ENCODE data around the gene ENDOU.

ENDOU gene

DNA sequence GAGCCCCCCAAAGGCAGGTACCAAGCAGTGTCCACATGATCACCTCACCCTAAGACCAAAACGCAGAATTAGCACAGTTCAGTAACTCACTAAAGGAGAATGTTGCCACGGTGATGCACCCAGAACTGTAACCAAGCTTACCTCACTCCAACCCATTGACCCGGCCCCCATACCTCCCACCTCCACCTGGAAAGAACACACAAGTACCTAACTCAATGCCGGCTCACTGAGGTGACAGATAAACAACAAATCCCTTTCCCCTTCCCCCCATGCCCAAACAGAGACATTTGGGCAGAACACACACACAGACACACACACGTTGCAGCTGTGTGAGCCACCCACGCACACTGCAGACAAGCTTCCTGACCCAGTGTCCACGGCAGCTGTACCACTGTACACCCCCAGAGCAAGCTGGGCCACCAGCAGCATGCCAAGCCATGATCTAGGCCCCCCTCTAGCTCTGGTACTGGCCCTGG is 32.1 kb upstream of the ENDOU start:
- no peak for DNase-seq

DNA sequence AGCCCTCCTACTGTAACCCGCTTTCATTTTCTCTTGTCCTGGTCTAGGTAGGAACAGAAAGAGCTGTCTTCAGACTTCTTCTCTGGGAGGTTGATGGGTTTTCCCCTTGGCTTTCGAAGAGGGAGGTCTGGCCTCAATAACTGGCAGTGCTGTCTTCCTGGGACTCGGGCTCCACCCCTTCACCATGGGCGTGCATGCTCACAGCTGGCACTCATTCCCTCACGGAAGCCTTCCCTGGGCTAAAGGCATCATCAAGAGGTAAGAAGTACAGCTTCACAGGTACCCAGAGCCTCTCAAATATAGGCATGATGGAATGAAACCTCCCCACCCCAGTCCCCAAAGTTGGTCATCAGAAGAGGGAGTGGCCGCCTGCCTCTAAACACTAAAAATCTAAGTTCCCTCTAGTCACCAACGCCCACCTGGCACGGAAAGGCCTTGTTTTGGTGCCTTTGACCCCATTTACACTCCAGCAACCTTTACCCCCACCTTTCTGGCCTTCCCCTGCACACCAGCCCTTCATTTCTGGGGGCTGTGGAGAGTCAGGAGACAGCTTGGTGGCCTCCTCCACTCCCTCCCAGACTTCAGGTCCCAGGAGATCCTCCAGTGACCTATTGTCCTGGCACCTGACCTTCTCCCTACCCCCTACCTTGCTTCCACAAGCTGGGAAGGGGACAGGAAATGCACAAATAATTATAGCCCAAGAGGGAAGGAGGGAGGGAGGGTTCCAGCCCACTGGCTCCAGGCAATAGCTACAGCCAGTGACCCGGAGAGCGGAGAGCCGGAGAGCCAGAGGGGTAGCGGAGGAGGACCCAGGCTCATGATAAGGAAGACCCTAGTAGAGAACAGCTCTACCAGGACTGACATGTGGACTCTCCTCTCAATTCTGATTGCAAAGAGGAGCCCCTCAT is 30.6 kb upstream of the ENDOU start:
- DNase-seq, result no peak

DNA sequence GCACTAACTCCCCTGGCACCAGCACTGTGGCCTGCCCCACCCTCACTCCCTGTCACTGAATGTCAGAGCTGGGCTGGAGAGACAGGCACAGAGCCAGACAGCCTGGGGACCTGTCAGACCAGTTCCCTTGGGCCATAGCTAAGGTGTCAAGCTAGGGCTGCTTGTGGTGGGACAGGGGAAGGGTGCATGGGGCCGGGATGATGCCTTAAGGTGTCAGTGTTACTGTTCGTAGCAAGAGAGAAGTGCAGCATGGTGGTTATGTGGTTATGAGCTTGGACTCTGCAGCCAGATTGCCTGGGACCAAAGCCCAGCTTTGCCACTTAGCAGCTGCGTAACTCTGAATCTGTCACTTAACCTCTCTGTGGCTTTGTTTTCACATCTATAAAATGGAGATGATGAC is 29.6 kb upstream of the ENDOU start:
- DNase-seq, result no peak

DNA sequence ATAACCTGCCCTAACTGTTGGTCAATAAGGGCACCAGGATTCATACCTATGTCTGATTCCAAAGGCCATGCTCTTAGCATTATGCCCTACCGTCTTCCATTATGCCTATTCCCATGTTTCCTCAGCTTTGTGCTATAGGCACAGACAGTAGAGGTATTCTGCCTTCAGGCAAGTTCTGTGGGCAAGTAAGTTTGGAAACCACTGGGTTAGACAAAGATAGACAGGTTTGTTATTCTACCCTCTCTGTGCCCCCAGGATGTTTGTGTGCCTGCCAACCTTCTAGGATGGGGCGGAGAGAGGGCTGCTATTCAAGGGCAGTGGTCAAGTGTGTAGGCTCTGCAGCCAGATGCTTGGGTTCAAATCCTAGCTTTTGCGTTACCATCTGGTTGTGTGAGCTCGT is 28.8 kb upstream of the ENDOU start:
- DNase-seq, result no peak

GRCh38 chr12:47753021-47754001 is 28.0 kb upstream of the ENDOU start:
- DNase-seq, result no peak

GRCh38 chr12:47752552-47752951 is 27.3 kb upstream of the ENDOU start:
- no peak for DNase-seq

DNA sequence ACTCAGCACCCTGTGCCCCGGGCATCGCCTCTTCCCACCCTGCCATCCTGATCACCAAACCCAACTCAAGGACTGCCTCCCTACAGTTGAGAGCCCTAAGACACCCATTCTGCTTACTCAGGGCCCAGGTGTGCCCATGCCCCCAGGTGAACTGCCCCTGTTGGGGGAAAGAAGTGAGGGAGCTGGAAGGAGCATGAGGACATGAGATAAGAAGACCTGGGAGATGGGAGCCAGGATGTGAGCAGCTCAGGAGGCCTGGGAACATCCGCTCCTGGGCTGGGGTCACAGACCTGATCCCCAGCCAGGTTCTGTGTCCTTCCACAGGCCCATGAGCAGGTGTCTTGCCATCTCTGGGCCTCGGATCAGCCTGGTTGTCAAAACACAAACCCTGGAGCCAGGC is 26.8 kb upstream of the ENDOU start:
- no peak for DNase-seq

- DNase-seq, result no peak
Observed at GRCh38 chr12:47751561-47751960, 26.3 kb upstream of the ENDOU start.

DNA sequence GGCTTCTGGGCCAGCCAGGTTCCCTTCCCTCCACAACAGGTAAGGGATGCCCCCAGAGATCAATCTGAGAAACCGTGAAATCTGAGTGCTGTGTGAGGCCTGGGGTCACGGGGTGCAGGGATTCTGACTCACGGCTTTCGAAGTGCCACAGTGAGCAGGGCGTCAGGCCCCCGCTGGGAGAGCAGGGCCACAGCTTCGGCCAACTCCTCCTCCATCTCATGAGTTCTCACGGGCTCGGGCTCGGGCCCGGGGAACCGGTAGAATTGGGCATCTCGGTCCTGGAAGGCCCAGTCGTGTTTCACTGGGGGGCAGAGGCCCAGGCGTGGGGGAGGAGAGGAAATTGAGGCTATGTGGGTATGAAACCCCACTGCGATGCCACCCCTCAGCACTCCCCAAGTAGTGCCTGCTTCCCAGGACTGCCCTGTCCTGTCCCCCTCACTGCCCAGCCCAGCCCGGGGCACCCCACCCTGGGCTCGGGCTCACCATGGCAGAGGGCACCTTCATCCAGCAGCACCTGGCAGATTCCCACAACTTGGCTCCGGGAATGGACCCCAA is 25.7 kb upstream of the ENDOU start:
- DNase-seq, result no peak

GRCh38 chr12:47750229-47750798 is 25.0 kb upstream of the ENDOU start:
- DNase-seq, result no peak

DNA sequence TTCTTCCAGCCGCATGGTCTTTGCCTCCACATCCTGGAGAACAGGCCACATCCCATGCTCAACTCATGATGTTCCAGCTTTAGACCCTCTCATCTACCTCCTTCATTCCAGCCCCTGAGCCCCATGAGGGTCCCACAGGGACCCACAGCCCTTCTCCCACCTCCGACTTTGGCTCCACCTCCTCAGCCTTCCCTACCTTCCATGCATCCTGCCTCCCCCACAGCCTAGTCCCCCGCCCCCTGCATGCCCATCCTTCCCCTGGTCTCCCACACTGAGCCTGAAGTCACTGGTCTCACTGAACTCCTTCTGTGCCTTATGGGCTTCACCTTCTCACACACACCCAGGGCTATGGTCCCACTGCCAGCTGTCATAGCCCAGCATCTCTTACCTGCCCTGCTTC is 23.6 kb upstream of the ENDOU start:
- no peak for DNase-seq

GRCh38 chr12:47748507-47748828 is 23.2 kb upstream of the ENDOU start:
- DNase-seq, result no peak

DNA sequence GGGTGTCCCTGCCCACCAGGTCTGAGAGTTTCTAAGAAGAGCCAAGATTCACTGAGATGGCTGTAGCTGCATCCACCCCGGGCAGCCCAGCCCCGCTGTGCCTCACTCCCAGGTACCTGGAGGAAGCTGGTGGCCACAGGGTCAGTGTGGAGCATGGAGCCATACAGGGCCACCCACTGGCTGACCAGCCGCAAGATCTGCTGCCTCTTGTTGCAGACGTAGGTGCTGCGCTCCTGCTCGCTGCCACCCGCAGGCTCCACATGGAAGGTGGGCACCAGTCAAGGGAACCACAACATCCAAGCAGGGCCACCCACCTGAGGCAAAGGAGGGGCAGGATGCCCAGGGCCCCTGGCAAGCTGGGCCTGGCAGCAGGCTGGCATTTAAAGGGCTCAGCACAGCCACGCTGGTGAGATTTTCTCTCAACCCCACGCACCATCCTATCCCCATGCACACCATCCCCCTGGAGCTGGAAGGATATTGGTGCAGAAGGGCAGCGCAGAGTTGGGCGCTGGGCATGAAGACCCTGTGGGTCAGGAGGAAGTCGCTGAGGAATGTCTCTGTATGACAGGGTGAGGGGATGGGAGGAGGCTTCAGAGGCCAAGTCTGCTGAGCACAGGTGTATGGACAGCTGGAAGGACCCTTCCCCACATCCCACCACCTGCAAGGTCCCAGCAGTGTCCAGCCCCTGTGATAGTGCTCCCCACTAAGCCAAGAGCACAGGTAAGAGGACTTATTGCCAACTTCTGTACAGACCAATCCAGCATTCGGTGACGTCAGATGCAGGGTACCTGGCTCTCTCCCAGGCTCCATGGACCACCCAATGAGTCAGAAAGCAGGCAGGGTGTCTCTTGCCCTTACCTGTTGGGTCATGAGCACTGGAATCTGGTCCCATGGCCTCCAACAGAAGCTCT is 22.6 kb upstream of the ENDOU start:
- DNase-seq, result no peak

GRCh38 chr12:47747126-47747525 is 21.8 kb upstream of the ENDOU start:
- no peak for DNase-seq

DNA sequence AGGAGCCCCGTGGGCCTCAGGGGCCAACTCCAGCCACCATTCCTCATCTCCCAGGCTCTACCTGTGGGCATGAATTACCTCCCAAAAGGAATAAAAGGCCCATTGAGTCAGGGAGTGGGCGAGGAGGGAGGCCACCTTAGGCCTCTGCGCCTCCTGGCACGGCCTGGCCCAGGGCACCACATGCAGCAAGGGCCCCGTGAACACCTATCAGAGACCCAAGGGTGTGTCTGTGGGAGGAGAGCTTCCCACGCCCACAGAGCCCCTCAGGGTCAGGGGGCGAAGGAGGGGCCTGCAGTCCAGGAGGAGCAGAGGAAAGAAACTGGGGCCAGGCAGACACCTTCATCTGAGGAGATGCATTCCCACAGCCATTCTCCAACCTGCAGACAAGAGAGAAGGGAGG is 21.2 kb upstream of the ENDOU start:
- DNase-seq, result no peak

DNA sequence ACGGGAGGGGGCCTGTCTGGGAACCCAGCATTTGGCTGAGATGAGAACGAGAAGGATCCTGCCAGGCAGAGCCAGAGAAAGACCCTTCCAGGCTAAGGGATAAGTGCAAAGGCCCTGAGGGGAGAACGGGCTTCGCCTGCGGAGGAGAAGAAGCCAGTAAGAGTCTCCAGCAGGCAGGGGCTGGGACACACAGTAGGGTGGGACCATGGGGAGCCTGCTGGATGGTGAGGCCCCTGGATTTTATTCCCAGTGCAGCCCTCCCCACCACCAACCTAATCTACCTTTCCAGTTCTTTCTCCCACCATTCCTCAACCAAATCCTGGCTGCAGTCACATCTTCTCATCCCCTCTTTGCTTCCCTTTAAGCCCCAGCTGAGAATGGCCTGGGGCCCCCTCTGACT is 20.8 kb upstream of the ENDOU start:
- no peak for DNase-seq

DNA sequence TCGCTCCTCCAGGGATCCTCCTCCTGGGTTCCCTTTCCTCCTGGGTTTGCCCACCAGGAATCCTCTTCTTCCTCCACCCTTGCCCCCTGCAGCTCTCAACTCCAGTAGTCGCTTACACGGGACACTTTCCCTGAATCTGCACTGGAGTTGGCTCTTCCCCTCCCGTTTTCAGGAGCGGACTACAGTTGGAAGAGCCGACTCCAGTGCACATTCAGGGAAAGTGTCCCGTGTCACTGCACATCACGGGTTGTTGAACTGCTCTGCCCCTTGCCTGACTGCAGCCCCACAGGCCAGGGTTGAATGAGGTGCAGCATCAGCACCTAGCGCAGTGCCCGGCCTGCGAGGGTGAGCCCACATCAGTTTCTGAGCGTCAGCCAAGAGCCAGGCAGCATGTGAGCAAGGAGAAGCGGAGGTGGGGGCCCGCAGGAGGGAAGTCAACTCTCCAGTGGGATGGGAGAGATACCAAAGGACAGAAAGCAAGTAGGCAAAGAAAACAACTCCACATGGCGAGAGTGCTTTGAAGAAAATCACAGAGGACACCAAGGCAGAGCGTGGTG is 20.3 kb upstream of the ENDOU start:
- DNase-seq, result no peak

- DNase-seq, result no peak
Observed at GRCh38 chr12:47744778-47745436, 19.6 kb upstream of the ENDOU start.

GRCh38 chr12:47744005-47744651 is 18.8 kb upstream of the ENDOU start:
- DNase-seq, result no peak

- no peak for DNase-seq
Observed at GRCh38 chr12:47743311-47743860, 18.1 kb upstream of the ENDOU start.

Measured in NCI-H1694 treated with DMSO at 0.1 percent for 48 hours (cell line).